ENCODE data around the gene XK. TPM values are rescaled to one million over a fixed set of nuclear protein-coding genes. Genes with fewer than 3 reads are reported as not detected.
A peak's percentile ranks its signal among the peaks of the same experiment; 100 is the strongest.

Gene XK
- total and polyA plus RNA-seq, 10 of the 15 experiments (the other 5 are each of a cell fraction or from before 2014, with no cell fraction given) = not detected

DNA sequence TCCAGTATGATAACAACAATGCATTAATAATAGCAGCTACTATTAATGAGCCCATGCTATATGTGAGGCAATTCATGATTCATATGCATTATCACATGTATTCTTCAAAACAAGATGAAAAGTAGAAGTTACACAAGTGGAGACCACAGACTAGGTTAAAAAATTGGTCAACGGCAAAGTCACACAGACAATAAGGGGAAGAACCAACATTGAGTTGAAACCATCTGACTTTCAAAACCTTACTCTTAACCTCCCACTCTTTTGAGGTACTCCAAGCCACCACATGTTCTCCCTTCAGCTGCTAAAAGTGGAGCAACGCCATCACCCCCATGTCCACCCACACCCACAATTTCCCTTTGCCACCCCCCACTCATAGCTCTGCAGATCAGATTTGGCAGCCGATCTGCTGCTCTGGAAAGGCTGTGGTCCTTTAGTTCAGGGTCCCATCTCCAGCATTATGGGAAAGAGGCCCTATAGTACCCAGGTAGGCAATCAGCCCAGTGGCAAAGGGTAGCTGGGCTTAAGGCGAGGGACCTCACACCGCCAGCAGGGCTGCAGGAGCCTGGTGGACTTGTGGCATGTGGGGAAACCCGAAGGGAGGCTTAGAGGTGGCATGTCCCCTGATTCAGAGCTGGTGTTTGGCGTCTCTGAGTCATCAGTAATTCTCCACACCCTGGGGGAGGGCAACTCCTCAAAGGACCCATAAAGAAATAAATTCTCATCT is 60.8 kb downstream of the XK start (continued):
- no peak for TF ChIP-seq ZNF592 (IDR thresholded peaks at IDR 0.05)
- TF ChIP-seq GABPA (IDR thresholded peaks at IDR 0.05; ENCODE audit: low read depth) = no peak
- no peak for TF ChIP-seq CHD4 (IDR thresholded peaks at IDR 0.05)
- no peak; the same call in 1 of the 2 replicates for TF ChIP-seq FOXM1 (IDR thresholded peaks at IDR 0.05; ENCODE audit: low read depth, low read length)
- TF ChIP-seq, protein P1, sequence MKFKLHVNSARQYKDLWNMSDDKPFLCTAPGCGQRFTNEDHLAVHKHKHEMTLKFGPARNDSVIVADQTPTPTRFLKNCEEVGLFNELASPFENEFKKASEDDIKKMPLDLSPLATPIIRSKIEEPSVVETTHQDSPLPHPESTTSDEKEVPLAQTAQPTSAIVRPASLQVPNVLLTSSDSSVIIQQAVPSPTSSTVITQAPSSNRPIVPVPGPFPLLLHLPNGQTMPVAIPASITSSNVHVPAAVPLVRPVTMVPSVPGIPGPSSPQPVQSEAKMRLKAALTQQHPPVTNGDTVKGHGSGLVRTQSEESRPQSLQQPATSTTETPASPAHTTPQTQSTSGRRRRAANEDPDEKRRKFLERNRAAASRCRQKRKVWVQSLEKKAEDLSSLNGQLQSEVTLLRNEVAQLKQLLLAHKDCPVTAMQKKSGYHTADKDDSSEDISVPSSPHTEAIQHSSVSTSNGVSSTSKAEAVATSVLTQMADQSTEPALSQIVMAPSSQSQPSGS (IDR thresholded peaks at IDR 0.05; ENCODE audit: low read length) = peak; percentile 69
- TF ChIP-seq BHLHE40 (IDR thresholded peaks at IDR 0.05; ENCODE audit: borderline replicate concordance in 1 of 2, low read depth in 2 of 2, low read length in 1 of 2) = no peak
- TF ChIP-seq, protein P2, sequence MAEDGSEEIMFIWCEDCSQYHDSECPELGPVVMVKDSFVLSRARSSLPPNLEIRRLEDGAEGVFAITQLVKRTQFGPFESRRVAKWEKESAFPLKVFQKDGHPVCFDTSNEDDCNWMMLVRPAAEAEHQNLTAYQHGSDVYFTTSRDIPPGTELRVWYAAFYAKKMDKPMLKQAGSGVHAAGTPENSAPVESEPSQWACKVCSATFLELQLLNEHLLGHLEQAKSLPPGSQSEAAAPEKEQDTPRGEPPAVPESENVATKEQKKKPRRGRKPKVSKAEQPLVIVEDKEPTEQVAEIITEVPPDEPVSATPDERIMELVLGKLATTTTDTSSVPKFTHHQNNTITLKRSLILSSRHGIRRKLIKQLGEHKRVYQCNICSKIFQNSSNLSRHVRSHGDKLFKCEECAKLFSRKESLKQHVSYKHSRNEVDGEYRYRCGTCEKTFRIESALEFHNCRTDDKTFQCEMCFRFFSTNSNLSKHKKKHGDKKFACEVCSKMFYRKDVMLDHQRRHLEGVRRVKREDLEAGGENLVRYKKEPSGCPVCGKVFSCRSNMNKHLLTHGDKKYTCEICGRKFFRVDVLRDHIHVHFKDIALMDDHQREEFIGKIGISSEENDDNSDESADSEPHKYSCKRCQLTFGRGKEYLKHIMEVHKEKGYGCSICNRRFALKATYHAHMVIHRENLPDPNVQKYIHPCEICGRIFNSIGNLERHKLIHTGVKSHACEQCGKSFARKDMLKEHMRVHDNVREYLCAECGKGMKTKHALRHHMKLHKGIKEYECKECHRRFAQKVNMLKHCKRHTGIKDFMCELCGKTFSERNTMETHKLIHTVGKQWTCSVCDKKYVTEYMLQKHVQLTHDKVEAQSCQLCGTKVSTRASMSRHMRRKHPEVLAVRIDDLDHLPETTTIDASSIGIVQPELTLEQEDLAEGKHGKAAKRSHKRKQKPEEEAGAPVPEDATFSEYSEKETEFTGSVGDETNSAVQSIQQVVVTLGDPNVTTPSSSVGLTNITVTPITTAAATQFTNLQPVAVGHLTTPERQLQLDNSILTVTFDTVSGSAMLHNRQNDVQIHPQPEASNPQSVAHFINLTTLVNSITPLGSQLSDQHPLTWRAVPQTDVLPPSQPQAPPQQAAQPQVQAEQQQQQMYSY (CRISPR knock-in tag; IDR thresholded peaks at IDR 0.05) = no peak
- TF ChIP-seq SUZ12 (IDR thresholded peaks at IDR 0.05; ENCODE audit: unreplicated experiment) = no peak
- TF ChIP-seq ETV6 (conservative IDR thresholded peaks at IDR 0.05 in 1 of 2, IDR thresholded peaks at IDR 0.05 in 1 of 2; ENCODE audit: borderline replicate concordance in 1 of 2, low read depth in 1 of 2) = peak in 1 of 2 experiments; percentile 38; a peak in 1 of 4 replicates
- 0 out of 2 replicates have a peak, but pooled peaks have one; percentile 47 for TF ChIP-seq ZBED1 (IDR thresholded peaks at IDR 0.05; ENCODE audit: borderline replicate concordance)
- TF ChIP-seq CBX5 (IDR thresholded peaks at IDR 0.05; ENCODE audit: low read depth) = 0 out of 2 replicates have a peak, but pooled peaks have one; percentile 80
- 0 out of 2 replicates have a peak, but pooled peaks have one; percentile 59 for TF ChIP-seq MTA3 (IDR thresholded peaks at IDR 0.05; ENCODE audit: borderline replicate concordance, low read length)
- TF ChIP-seq SUPT20H (IDR thresholded peaks at IDR 0.05; ENCODE audit: borderline replicate concordance, control insufficient read depth, low read depth, low read length) = no peak
- no peak for TF ChIP-seq ZNF207 (IDR thresholded peaks at IDR 0.05; ENCODE audit: borderline replicate concordance)
- TF ChIP-seq CTCF (IDR thresholded peaks at IDR 0.05 in 2 of 3, conservative IDR thresholded peaks at IDR 0.05 in 1 of 3; ENCODE audit: control insufficient read depth in 2 of 3, extremely low read depth in 1 of 3, insufficient read depth in 1 of 3, low read depth in 3 of 3, low read length in 3 of 3) = no peak
- TF ChIP-seq POU2F2 (IDR thresholded peaks at IDR 0.05; ENCODE audit: borderline replicate concordance, low read depth, low read length) = peak; percentile 11; the same call in 1 of the 3 replicates
- TF ChIP-seq BACH1 (IDR thresholded peaks at IDR 0.05; ENCODE audit: borderline replicate concordance) = no peak
